HepG2 (cell line): ENCODE measurements around the gene DBN1. TPM values are rescaled to one million over a fixed set of nuclear protein-coding genes. Genes with fewer than 3 reads are reported as not detected.

ENCODE experiments used
- ATAC-seq: fragments of 200-7000 bp; cut with Tn5 transposase; 3 replicates; pipeline ENCODE4 v1.9.1; 2020; ENCODE audit warnings: mild to moderate bottlenecking, moderate library complexity
- BruUV-seq: library from RNA; stranded (reverse); fragments of 400-500 nt; replicated peaks from 2 replicates; lab custom pipeline; 2021; lab: Mats Ljungman, UMichigan
- CTCF ChIA-PET: fragments of 300-600 bp; formaldehyde crosslinking; extraction: SDS; loops from one replicate; lab custom pipeline; 2021; ENCODE audit warnings: low total read pairs, inconsistent platforms, low intra/inter-chr PET ratio; lab: Yijun Ruan, JAX
- POLR2A ChIA-PET: fragments of 350-600 bp; sonication (Branson Sonifier 250); formaldehyde crosslinking; loops from one replicate; lab custom pipeline; 2020; ENCODE audit warnings: antibody characterized with exemption, inconsistent platforms; lab: Yijun Ruan, JAX
- DNase-seq: peaks from one replicate; pipeline ENCODE4 v3.0.0-alpha.2; 2015; ENCODE audit warnings: low spot score
- FAIRE-seq: peaks from 3 replicates; lab custom pipeline; 2011; peaks lifted over from hg19 to GRCh38; lab: Jason Lieb, UNC
- H2AFZ ChIP-seq: one replicate; pipeline ENCODE4 v1.6.1; 2011; ENCODE audit warnings: low read length, inconsistent platforms
- H3K27ac ChIP-seq: fragments of 300-600 bp; 3 replicates; pipeline ENCODE4 v1.8.0; 2011; ENCODE audit warnings: mixed run types, mild to moderate bottlenecking, mixed read lengths, low read length, inconsistent platforms; ENCODE audit not compliant: insufficient read depth; ENCODE audit errors: extremely low read length
- H3K27me3 ChIP-seq, 2 experiments: fragments of 200-600 bp in 1 of 2; 2 replicates in 1 of 2; 3 replicates in 1 of 2; pipeline versions ENCODE4 v1.6.0 to v1.8.0; 2011; ENCODE audit warnings: low read length in 2 of 2, mild to moderate bottlenecking in 2 of 2, moderate library complexity in 2 of 2, inconsistent platforms in 1 of 2; ENCODE audit not compliant: insufficient read depth in 2 of 2, control insufficient read depth in 1 of 2
- H3K36me3 ChIP-seq, 2 experiments: fragments of 200-600 bp in 1 of 2; replicated peaks in 1 of 2; 2 replicates in 1 of 2; 3 replicates in 1 of 2; pipeline versions ENCODE4 v1.5.1 to v1.8.0; 2011; ENCODE audit warnings: low read length in 2 of 2, inconsistent platforms in 1 of 2; ENCODE audit not compliant: insufficient read depth in 2 of 2, control insufficient read depth in 1 of 2
- H3K4me1 ChIP-seq: 2 replicates; pipeline ENCODE4 v1.5.1; 2012; ENCODE audit warnings: low read length, inconsistent platforms; ENCODE audit not compliant: insufficient read depth
- H3K4me2 ChIP-seq: 2 replicates; pipeline ENCODE4 v1.6.0; 2011; ENCODE audit warnings: low read depth, low read length, inconsistent platforms
- H3K4me3 ChIP-seq, 3 experiments: fragments of 200-600 bp in 1 of 3; sonication (generic), shearing (Covaris generic) in 1 of 3; replicated peaks in 1 of 3; 2 replicates each; pipeline ENCODE4 v1.5.1; 2011 to 2016; ENCODE audit warnings: low read length in 3 of 3, inconsistent platforms in 2 of 3, low read depth in 2 of 3, mild to moderate bottlenecking in 2 of 3, control low read depth in 1 of 3, mixed read lengths in 1 of 3; ENCODE audit not compliant: insufficient read depth in 1 of 3
- H3K79me2 ChIP-seq: one replicate; pipeline ENCODE4 v1.6.1; 2011; ENCODE audit warnings: low read length, inconsistent platforms; ENCODE audit not compliant: insufficient read depth
- H3K9ac ChIP-seq: 2 replicates; pipeline ENCODE4 v1.6.0; 2011; ENCODE audit warnings: mild to moderate bottlenecking, low read depth, low read length, inconsistent platforms; ENCODE audit not compliant: insufficient read depth
- H3K9me3 ChIP-seq: 2 replicates; pipeline ENCODE4 v1.5.1; 2012; ENCODE audit warnings: mild to moderate bottlenecking, low read length
- H4K20me1 ChIP-seq: 2 replicates; pipeline ENCODE4 v1.6.0; 2011; ENCODE audit warnings: inconsistent platforms, mild to moderate bottlenecking, low read length, moderate library complexity; ENCODE audit not compliant: insufficient read depth
- AGO1 ChIP-seq: fragments of 200-400 bp; formaldehyde crosslinking; IDR thresholded peaks from 2 replicates; pipeline ENCODE4 v1.6.1; 2017; ENCODE audit warnings: mild to moderate bottlenecking, low read depth, low read length, moderate library complexity; ENCODE audit not compliant: poor library complexity, severe bottlenecking
- AGO2 ChIP-seq: fragments of 200-400 bp; formaldehyde crosslinking; optimal IDR thresholded peaks from 2 replicates; pipeline ENCODE3; 2017; ENCODE audit warnings: mild to moderate bottlenecking, low read depth, low read length, moderate library complexity
- AHR ChIP-seq: IDR thresholded peaks from 2 replicates; pipeline ENCODE4 v1.6.1; 2018; ENCODE audit warnings: missing genetic modification reagents, missing compliant biosample characterization
- ATF1 ChIP-seq: IDR thresholded peaks from 2 replicates; pipeline ENCODE4 v1.6.1; 2016; ENCODE audit warnings: mild to moderate bottlenecking, control low read depth
- CCDC6 ChIP-seq: sonication (generic); formaldehyde crosslinking; IDR thresholded peaks from 2 replicates; pipeline ENCODE4 v1.8.1; 2022; ENCODE audit warnings: mild to moderate bottlenecking, missing genetic modification reagents, moderate library complexity
- GABPB1 ChIP-seq: IDR thresholded peaks from 2 replicates; pipeline ENCODE4 v1.6.1; 2016; ENCODE audit warnings: mild to moderate bottlenecking, missing genetic modification reagents, moderate library complexity, missing compliant biosample characterization
- POLR2G ChIP-seq: fragments of 200-400 bp; formaldehyde crosslinking; IDR thresholded peaks from 2 replicates; pipeline ENCODE4 v1.6.1; 2018; ENCODE audit warnings: mild to moderate bottlenecking, low read depth, low read length, moderate library complexity
- RBFOX2 ChIP-seq: fragments of 200-400 bp; formaldehyde crosslinking; IDR thresholded peaks from 2 replicates; pipeline ENCODE4 v1.6.1; 2017; ENCODE audit warnings: low read depth, mild to moderate bottlenecking, low read length
- SALL1 ChIP-seq: sonication (generic); formaldehyde crosslinking; IDR thresholded peaks from 2 replicates; pipeline ENCODE4 v1.8.0; 2022; ENCODE audit warnings: mild to moderate bottlenecking, missing genetic modification reagents
- SIN3B ChIP-seq: fragments of 150-350 bp; IDR thresholded peaks from 2 replicates; pipeline ENCODE4 v1.6.1; 2014; ENCODE audit warnings: low read length
- SMARCE1 ChIP-seq: fragments of 450-650 bp; IDR thresholded peaks from 2 replicates; pipeline ENCODE4 v1.6.1; 2017; ENCODE audit warnings: borderline replicate concordance
- SRSF4 ChIP-seq: fragments of 200-400 bp; formaldehyde crosslinking; IDR thresholded peaks from one replicate; pipeline ENCODE4 v1.6.1; 2018; ENCODE audit warnings: mild to moderate bottlenecking, low read depth, low read length, moderate library complexity; ENCODE audit not compliant: poor library complexity, severe bottlenecking
- ZBTB7B ChIP-seq: sonication (generic); formaldehyde crosslinking; IDR thresholded peaks from 2 replicates; pipeline ENCODE4 v1.4.0; 2020; ENCODE audit warnings: missing genetic modification reagents
- ZNF331 ChIP-seq: sonication (generic); formaldehyde crosslinking; IDR thresholded peaks from 2 replicates; pipeline ENCODE4 v1.4.0; 2020; ENCODE audit warnings: missing genetic modification reagents
- WGBS: methylation state at CpG from one replicate; pipeline ENCODE4 v1.1.6; 2017; ENCODE audit warnings: low lambda C conversion rate; 5-methylcytosine and 5-hydroxymethylcytosine counted together
- in situ Hi-C: cut with HindIII; loops from 2 replicates; pipeline ENCODE4 v1.10.0; 2017; ENCODE audit warnings: low pct_unique_long_range_greater_than_20kb; ENCODE audit not compliant: extremely low pct_ligation_motif_present
- intact Hi-C: fragments of 100-400 bp; cut with micrococcal nuclease; formaldehyde crosslinking; loops from one replicate; pipeline ENCODE4 v1.10.0; 2022; ENCODE audit not compliant: unreplicated experiment
- polyA plus RNA-seq, 8 experiments: library from polyadenylated mRNA; depleted of rRNA in 3 of 8; stranded (reverse) in 7 of 8; unstranded in 1 of 8; fragments of >200 nt; fragmentation: Illumina TruSeq in 4 of 8; extraction: Trizol in 4 of 8; gene quantifications; 2 replicates each; pipeline versions ENCODE4 v1.2.1 to v1.2.3, GENCODE V29; 2011 to 2016; ENCODE audit warnings: low read depth in 4 of 8, missing spikeins in 1 of 8, mixed read lengths in 1 of 8; ENCODE audit not compliant: insufficient read depth in 1 of 8
- total RNA-seq, 5 experiments: library from RNA; depleted of rRNA; stranded (reverse); fragments of >200 nt; fragmentation: Illumina TruSeq; extraction: Trizol; gene quantifications; 2 replicates each; pipeline ENCODE4 v1.2.3, GENCODE V29; 2016; ENCODE audit warnings: low read depth in 1 of 5
- TF ChIP-seq, protein P1 (sequence below): sonication (generic); formaldehyde crosslinking; IDR thresholded peaks from 2 replicates; pipeline ENCODE4 v1.4.0; 2020; ENCODE audit warnings: mild to moderate bottlenecking, missing genetic modification reagents
- TF ChIP-seq, protein P2 (sequence below): sonication (generic); formaldehyde crosslinking; IDR thresholded peaks from 2 replicates; pipeline ENCODE4 v1.5.0; 2020; ENCODE audit warnings: missing genetic modification reagents, mild to moderate bottlenecking, borderline replicate concordance

Gene DBN1
- total and polyA plus RNA-seq, 2 of the 13 experiments (the other 11 are each of a cell fraction or from before 2014, with no cell fraction given): 27.0 to 37.3 TPM

DNA sequence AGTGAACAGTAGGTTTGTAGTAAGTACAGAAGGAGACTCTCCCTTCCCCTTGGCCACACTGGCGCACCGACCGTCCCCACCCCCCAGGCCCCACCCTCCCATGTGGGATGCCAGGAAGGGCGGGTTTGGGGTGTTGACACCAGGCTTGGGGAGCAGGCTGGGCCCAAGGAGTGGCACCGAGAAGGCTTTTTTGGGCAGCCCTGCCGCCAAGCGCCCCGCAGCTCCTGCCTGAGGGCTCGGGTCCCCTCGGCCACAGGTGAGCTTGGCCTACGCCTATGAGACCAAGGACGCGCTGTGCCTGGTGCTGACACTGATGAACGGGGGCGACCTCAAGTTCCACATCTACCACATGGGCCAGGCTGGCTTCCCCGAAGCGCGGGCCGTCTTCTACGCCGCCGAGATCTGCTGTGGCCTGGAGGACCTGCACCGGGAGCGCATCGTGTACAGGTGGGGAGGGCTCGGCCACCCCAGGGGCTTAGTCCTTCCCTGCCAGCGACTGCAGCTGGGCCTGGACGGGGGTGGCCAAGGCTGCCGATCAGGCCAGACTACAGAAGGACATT, 39.7 kb downstream of the DBN1 start:
- H3K4me2 ChIP-seq: no peak overlapping the region
- peaks cover 39% of the 10 kb centered on the region for H3K4me1 ChIP-seq
- WGBS: 96% methylated on average over 15 of the region's 29 CpGs
- no peak for ATAC-seq
- H4K20me1 ChIP-seq: no peaks in the 10 kb centered on the region
- H3K79me2 ChIP-seq: no peaks in the 10 kb centered on the region
- H3K9ac ChIP-seq: no peak overlapping the region
- CTCF ChIA-PET: no interaction called here
- no peak overlapping the region for H3K27ac ChIP-seq
- intact Hi-C loops: no loop called here
- POLR2A ChIA-PET: interaction anchor here (1.0 kb wide), 1 partner anchor 29 kb away, joined by 4 read pairs; no protein-coding TSS in a partner anchor
- TF ChIP-seq GABPB1 (peak; percentile 4; the same call in 1 of the 2 replicates), AGO1 (peak; percentile 94), POLR2G (peak; percentile 25; the same call in 1 of the 2 replicates), CCDC6 (CRISPR knock-in tag) (no peak), SRSF4 (no peak), ZBTB7B (CRISPR knock-in tag) (no peak), ATF1 (CRISPR knock-in tag) (no peak), SMARCE1 (no peak), ZNF331 (no peak), SIN3B (no peak), AHR (no peak), RBFOX2 (peak; percentile 71), SALL1 (CRISPR knock-in tag) (no peak), AGO2 (peak; percentile 90)
- TF ChIP-seq, protein P1, sequence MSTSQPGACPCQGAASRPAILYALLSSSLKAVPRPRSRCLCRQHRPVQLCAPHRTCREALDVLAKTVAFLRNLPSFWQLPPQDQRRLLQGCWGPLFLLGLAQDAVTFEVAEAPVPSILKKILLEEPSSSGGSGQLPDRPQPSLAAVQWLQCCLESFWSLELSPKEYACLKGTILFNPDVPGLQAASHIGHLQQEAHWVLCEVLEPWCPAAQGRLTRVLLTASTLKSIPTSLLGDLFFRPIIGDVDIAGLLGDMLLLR (CRISPR knock-in tag): no peak
- TF ChIP-seq, protein P2, sequence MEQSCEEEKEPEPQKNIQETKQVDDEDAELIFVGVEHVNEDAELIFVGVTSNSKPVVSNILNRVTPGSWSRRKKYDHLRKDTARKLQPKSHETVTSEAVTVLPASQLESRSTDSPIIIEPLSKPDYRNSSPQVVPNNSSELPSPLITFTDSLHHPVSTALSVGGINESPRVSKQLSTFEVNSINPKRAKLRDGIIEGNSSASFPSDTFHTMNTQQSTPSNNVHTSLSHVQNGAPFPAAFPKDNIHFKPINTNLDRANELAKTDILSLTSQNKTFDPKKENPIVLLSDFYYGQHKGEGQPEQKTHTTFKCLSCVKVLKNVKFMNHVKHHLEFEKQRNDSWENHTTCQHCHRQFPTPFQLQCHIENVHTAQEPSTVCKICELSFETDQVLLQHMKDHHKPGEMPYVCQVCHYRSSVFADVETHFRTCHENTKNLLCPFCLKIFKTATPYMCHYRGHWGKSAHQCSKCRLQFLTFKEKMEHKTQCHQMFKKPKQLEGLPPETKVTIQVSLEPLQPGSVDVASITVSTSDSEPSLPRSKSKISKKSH (CRISPR knock-in tag): no peak
- H3K27me3 ChIP-seq: no peaks in the 10 kb centered on the region
- no peak overlapping the region for H3K4me3 ChIP-seq
- H3K9me3 ChIP-seq: no peaks in the 10 kb centered on the region
- H2AFZ ChIP-seq: no peak overlapping the region
- DNase-seq: no peak
- in situ Hi-C loops: no loop called here
- BruUV-seq: no TSS peak
- no peak for FAIRE-seq
- peaks cover 22 to 30% of the 10 kb centered on the region in 2 experiments; a peak in 4 of 5 replicates for H3K36me3 ChIP-seq
